Aorta (tissue), 5 donors: ENCODE data around the gene BRF1. TPM values are rescaled to one million over a fixed set of nuclear protein-coding genes. Genes with fewer than 3 reads are reported as not detected.
"Not testable (repeated sequence)": the region's sequence is repeated elsewhere in the genome, so short reads cannot be mapped to it uniquely, and the experiment has no call there.

ENCODE experiments used
- ATAC-seq: fragments of 200-7000 bp; cut with Tn5 transposase; one replicate; pipeline ENCODE4 v1.9.1; 2022; ENCODE audit warnings: moderate library complexity; ENCODE audit not compliant: low FRiP score
- DNase-seq, 2 donors: peaks; one replicate each; pipeline ENCODE4 v3.0.0-alpha.2; 2020
- H3K27ac ChIP-seq, 2 donors: one replicate each; pipeline ENCODE4 v1.5.1; 2013; ENCODE audit warnings: low read length in 2 of 2, mild to moderate bottlenecking in 2 of 2, moderate library complexity in 2 of 2, control low read depth in 1 of 2, inconsistent platforms in 1 of 2, low read depth in 1 of 2
- H3K27me3 ChIP-seq, 2 donors: one replicate each; pipeline ENCODE4 v1.6.1; 2013; ENCODE audit warnings: control low read depth in 1 of 2, low read length in 1 of 2, mild to moderate bottlenecking in 1 of 2, moderate library complexity in 1 of 2; ENCODE audit not compliant: insufficient read depth in 2 of 2, control insufficient read depth in 1 of 2
- H3K36me3 ChIP-seq, 2 donors: one replicate each; pipeline ENCODE4 v1.6.1; 2013; ENCODE audit warnings: control low read depth in 1 of 2, low read length in 1 of 2, mild to moderate bottlenecking in 1 of 2; ENCODE audit not compliant: insufficient read depth in 2 of 2, control insufficient read depth in 1 of 2
- H3K4me1 ChIP-seq, 2 donors: one replicate each; pipeline ENCODE4 v1.6.1; 2013; ENCODE audit warnings: low read length in 2 of 2, control low read depth in 1 of 2, mild to moderate bottlenecking in 1 of 2, moderate library complexity in 1 of 2; ENCODE audit not compliant: insufficient read depth in 2 of 2, control insufficient read depth in 1 of 2
- H3K4me3 ChIP-seq, 2 donors: one replicate each; pipeline ENCODE4 v1.5.1; 2013; ENCODE audit warnings: low read length in 2 of 2, control low read depth in 1 of 2, mild to moderate bottlenecking in 1 of 2
- H3K9me3 ChIP-seq: one replicate; pipeline ENCODE4 v1.6.1; 2013; ENCODE audit warnings: mild to moderate bottlenecking, low read length; ENCODE audit not compliant: control insufficient read depth
- WGBS, 2 donors: extraction: QIAGEN DNeasy Blood & Tissue Kit; methylation state at CpG; one replicate each; pipeline ENCODE4 v1.1.7; 2013; 5-methylcytosine and 5-hydroxymethylcytosine counted together
- intact Hi-C, 2 donors: fragments of 100-400 bp; cut with DNase I; formaldehyde crosslinking; loops; one replicate each; pipeline versions ENCODE4 v1.14.2 to v1.15.0; 2022
- polyA plus RNA-seq, 2 donors: library from polyadenylated mRNA; stranded (reverse); fragments of 200-250 nt; gene quantifications; one replicate each; pipeline ENCODE4 v1.2.3, GENCODE V29; 2013
- total RNA-seq, 2 donors: library from RNA; stranded (reverse); fragmentation: NEBNext Ultra II Directional; extraction: Animal tissue kit (Norgen Biotek cat#: 25700); gene quantifications; one replicate each; pipeline ENCODE4 v1.2.1, GENCODE V29; 2021
- donor health status: healthy with polysubstance abuse.
- donor health status: Bipolar disorder and iron deficiency.
- donor health status: DM: no; HTN: no; CAD: no.
- donor health status: DM: no; HTN: no; CAD: no.
- donor health status: DM: yes; HTN: yes; CAD: no.

BRF1 gene
- total and polyA plus RNA-seq, 4 donors: 7.1 to 44.3 (median 29.6) TPM

- no peak overlapping the region for H3K27ac ChIP-seq
- H3K4me1 ChIP-seq: no peaks in the 10 kb centered on the region
Measured at GRCh38 chr14:105343194-105343593, 42.4 kb upstream of the BRF1 start.

GRCh38 chr14:105340821-105341733, 40.3 kb upstream of the BRF1 start:
- peak; percentile 58 for ATAC-seq
- Histone ChIP-seq H3K4me1 (no peaks in the 10 kb centered on the region), H3K9me3 (no peaks in the 10 kb centered on the region), H3K36me3 (no peaks in the 10 kb centered on the region), H3K4me3 (no peak overlapping the region), H3K27me3 (no peaks in the 10 kb centered on the region), H3K27ac (no peak overlapping the region)
- WGBS, 2 donors: 33 to 34% methylated on average over 20 of the region's 20 CpGs
- no peak for DNase-seq
- intact Hi-C loops: no loop called here

More at GRCh38 chr14:105343194-105343593, 42.4 kb upstream of the BRF1 start:
- Histone ChIP-seq H3K4me3 (no peak overlapping the region), H3K36me3 (no peaks in the 10 kb centered on the region), H3K27me3 (no peaks in the 10 kb centered on the region), H3K9me3 (no peaks in the 10 kb centered on the region)
- no peak for ATAC-seq
- DNase-seq: no peak
- intact Hi-C loops: no loop called here
- 71 to 78% methylated on average over 7 of the region's 7 CpGs for WGBS, 2 donors

- DNase-seq: peak in 1 of 2 donors; percentile 59
- no peaks in the 10 kb centered on the region for H3K4me1 ChIP-seq
- no peaks in the 10 kb centered on the region for H3K36me3 ChIP-seq
- H3K9me3 ChIP-seq: no peaks in the 10 kb centered on the region
- 35 to 43% methylated on average over 18 of the region's 18 CpGs for WGBS, 2 donors
- H3K27ac ChIP-seq: no peak overlapping the region
- no peak overlapping the region for H3K4me3 ChIP-seq
- peak; percentile 33 for ATAC-seq
- H3K27me3 ChIP-seq: no peaks in the 10 kb centered on the region
- intact Hi-C loops: no loop called here
Measured at GRCh38 chr14:105337966-105338741, 37.4 kb upstream of the BRF1 start.

GRCh38 chr14:105337433-105337832, 36.6 kb upstream of the BRF1 start:
- Histone ChIP-seq H3K4me3 (no peak overlapping the region), H3K27ac (no peak overlapping the region), H3K4me1 (no peaks in the 10 kb centered on the region), H3K27me3 (no peaks in the 10 kb centered on the region), H3K36me3 (no peaks in the 10 kb centered on the region), H3K9me3 (no peaks in the 10 kb centered on the region)
- DNase-seq (no peak), ATAC-seq (no peak)
- WGBS, 2 donors: 87 to 88% methylated on average over 6 of the region's 6 CpGs
- intact Hi-C loops: no loop called here

- Histone ChIP-seq H3K27me3 (no peaks in the 10 kb centered on the region), H3K27ac (no peak overlapping the region), H3K4me3 (no peak overlapping the region), H3K36me3 (no peaks in the 10 kb centered on the region), H3K9me3 (no peaks in the 10 kb centered on the region), H3K4me1 (no peaks in the 10 kb centered on the region)
- DNase-seq (no peak), ATAC-seq (no peak)
- intact Hi-C loops: no loop called here
- WGBS, 2 donors: 95% methylated on average over 24 to 26 of the region's 26 CpGs
Measured at GRCh38 chr14:105336477-105337287, 35.9 kb upstream of the BRF1 start.

GRCh38 chr14:105335735-105336476, 35.1 kb upstream of the BRF1 start:
- peak in 1 of 2 donors; percentile 65 for DNase-seq
- WGBS, 2 donors: 75 to 79% methylated on average over 29 to 33 of the region's 33 CpGs
- ATAC-seq: no peak
- Histone ChIP-seq H3K27ac (no peak overlapping the region), H3K4me1 (no peaks in the 10 kb centered on the region), H3K4me3 (no peak overlapping the region), H3K9me3 (no peaks in the 10 kb centered on the region), H3K36me3 (no peaks in the 10 kb centered on the region), H3K27me3 (no peaks in the 10 kb centered on the region)
- intact Hi-C loops: no loop called here

DNA sequence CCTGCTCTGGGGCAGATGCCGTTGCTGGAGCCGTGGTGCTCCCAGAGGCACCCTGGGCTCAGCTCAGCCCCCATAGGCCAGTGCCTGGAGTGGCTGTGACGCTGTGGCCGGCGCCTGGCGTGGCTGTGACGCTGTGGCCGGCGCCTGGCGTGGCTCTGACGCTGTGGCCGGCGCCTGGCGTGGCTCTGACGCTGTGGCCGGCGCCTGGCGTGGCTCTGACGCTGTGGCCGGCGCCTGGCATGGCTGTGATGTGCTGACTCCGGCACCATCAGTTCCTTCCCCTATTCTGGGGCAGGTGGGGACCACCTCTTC, 34.4 kb upstream of the BRF1 start:
- H3K4me3 ChIP-seq, H3K27ac ChIP-seq, H3K27me3 ChIP-seq, H3K9me3 ChIP-seq, H3K36me3 ChIP-seq, ATAC-seq, H3K4me1 ChIP-seq, DNase-seq, intact Hi-C loops: not testable (repeated sequence)
- 96% methylated on average over 22 of the region's 22 CpGs for WGBS, 2 donors
